Muscle of leg (tissue), 11 donors: ENCODE data around the gene SLC38A11. TPM values are rescaled to one million over a fixed set of nuclear protein-coding genes. Genes with fewer than 3 reads are reported as not detected.

Experiments
- DNase-seq: peaks from one replicate; pipeline ENCODE4 v3.0.0; 2013
- H3K27ac ChIP-seq: one replicate; pipeline ENCODE4 v1.5.1; 2013; ENCODE audit warnings: mild to moderate bottlenecking, low read length, control low read depth
- H3K27me3 ChIP-seq: one replicate; pipeline ENCODE4 v1.6.1; 2013; ENCODE audit warnings: low read length; ENCODE audit not compliant: control insufficient read depth, insufficient read depth
- H3K36me3 ChIP-seq: one replicate; pipeline ENCODE4 v1.6.1; 2013; ENCODE audit warnings: low read length; ENCODE audit not compliant: control insufficient read depth, insufficient read depth
- H3K4me1 ChIP-seq: one replicate; pipeline ENCODE4 v1.6.1; 2013; ENCODE audit warnings: low read length; ENCODE audit not compliant: control insufficient read depth, insufficient read depth
- H3K4me3 ChIP-seq: one replicate; pipeline ENCODE4 v1.5.1; 2013; ENCODE audit warnings: low read length, control low read depth
- H3K9me3 ChIP-seq: replicated peaks from 2 replicates; pipeline ENCODE4 v1.6.1; 2013; ENCODE audit warnings: low read depth, low read length; ENCODE audit not compliant: control insufficient read depth
- WGBS: methylation state at CpG from one replicate; pipeline ENCODE4 v1.1.5; 2013; ENCODE audit warnings: missing lambda C conversion rate; ENCODE audit not compliant: insufficient coverage; 5-methylcytosine and 5-hydroxymethylcytosine counted together
- polyA plus RNA-seq, 8 donors: library from polyadenylated mRNA; unstranded; fragments of 120-200 nt; gene quantifications; one replicate each; pipeline versions ENCODE4 v1.2.1 to v1.2.3, GENCODE V29; 2013; ENCODE audit warnings: inconsistent platforms in 1 of 8, low replicate concordance in 1 of 8; ENCODE audit not compliant: insufficient read length in 8 of 8, insufficient read depth in 1 of 8
- total RNA-seq: library from RNA; stranded (reverse); fragments of 120-200 nt; gene quantifications from one replicate; pipeline ENCODE4 v1.2.4, GENCODE V29; 2013

Gene SLC38A11
- total and polyA plus RNA-seq, 9 donors: 0.28 to 0.97 (median 0.34) TPM

DNA sequence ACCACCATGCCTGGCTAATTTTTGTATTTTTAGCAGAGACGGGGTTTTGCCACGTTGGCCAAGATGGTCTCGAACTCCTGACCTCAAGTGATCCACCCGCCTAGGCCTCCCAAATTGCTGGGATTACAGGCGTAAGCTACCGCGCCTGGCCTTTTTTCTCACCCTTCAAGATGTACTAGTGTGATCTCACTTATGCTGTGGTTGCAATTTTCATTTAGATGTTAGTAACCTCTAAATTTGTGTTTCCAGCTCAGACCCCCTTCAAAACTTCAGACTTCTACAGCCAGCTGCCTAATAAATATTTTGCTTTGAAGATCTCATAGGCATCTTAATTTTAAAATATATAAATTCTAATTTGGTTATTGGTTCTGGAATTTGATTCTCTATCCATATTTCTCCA is 8.0 kb downstream of the SLC38A11 start:
- Histone ChIP-seq H3K27me3 (no peaks in the 10 kb centered on the region), H3K4me3 (no peak overlapping the region), H3K27ac (no peak overlapping the region), H3K9me3 (no peaks in the 10 kb centered on the region), H3K4me1 (no peaks in the 10 kb centered on the region), H3K36me3 (no peaks in the 10 kb centered on the region)
- WGBS: 100% methylated on average over 4 of the region's 7 CpGs
- no peak for DNase-seq

DNA sequence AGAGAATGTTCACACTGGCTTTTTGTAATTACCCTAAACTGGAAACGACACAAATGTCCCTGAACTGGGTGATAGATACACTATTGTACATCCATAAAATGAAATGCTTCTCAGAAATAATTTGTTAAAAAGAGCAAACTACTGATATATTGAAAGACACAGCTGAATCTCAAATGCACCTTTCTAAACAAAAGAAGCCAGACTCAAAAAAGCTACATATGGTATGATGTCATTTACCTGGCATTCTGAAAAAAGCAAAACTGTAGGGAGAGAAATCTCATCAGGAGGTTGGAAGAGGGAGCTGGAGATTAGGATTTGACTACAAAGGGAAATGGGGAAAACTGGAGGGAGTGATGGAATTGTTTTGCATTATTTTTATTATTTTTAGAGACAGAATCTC is 12.0 kb downstream of the SLC38A11 start:
- H3K27ac ChIP-seq: no peak overlapping the region
- H3K4me1 ChIP-seq: no peaks in the 10 kb centered on the region
- H3K9me3 ChIP-seq: no peaks in the 10 kb centered on the region
- no CpG with 5 or more reads among the region's 1 CpG for WGBS
- no peak for DNase-seq
- no peaks in the 10 kb centered on the region for H3K27me3 ChIP-seq
- no peak overlapping the region for H3K4me3 ChIP-seq
- no peaks in the 10 kb centered on the region for H3K36me3 ChIP-seq

- Histone ChIP-seq H3K27ac (no peak overlapping the region), H3K9me3 (no peaks in the 10 kb centered on the region), H3K36me3 (no peaks in the 10 kb centered on the region), H3K27me3 (no peaks in the 10 kb centered on the region), H3K4me1 (no peaks in the 10 kb centered on the region), H3K4me3 (no peak overlapping the region)
- no CpG with 5 or more reads among the region's 3 CpGs for WGBS
- DNase-seq: no peak
Measured at GRCh38 chr2:164937864-164938401, 17.4 kb downstream of the SLC38A11 start.

GRCh38 chr2:164935118-164936101 is 19.9 kb downstream of the SLC38A11 start:
- Histone ChIP-seq H3K4me3 (no peak overlapping the region), H3K9me3 (no peaks in the 10 kb centered on the region), H3K27ac (no peak overlapping the region), H3K36me3 (no peaks in the 10 kb centered on the region), H3K27me3 (no peaks in the 10 kb centered on the region), H3K4me1 (no peaks in the 10 kb centered on the region)
- no peak for DNase-seq
- no CpG with 5 or more reads among the region's 5 CpGs for WGBS

- DNase-seq: no peak
- no peaks in the 10 kb centered on the region for H3K36me3 ChIP-seq
- no CpG with 5 or more reads among the region's 5 CpGs for WGBS
- H3K4me1 ChIP-seq: no peaks in the 10 kb centered on the region
- H3K9me3 ChIP-seq: no peaks in the 10 kb centered on the region
- no peak overlapping the region for H3K4me3 ChIP-seq
- H3K27me3 ChIP-seq: no peaks in the 10 kb centered on the region
- H3K27ac ChIP-seq: no peak overlapping the region
Measured at GRCh38 chr2:164934401-164935117, 20.8 kb downstream of the SLC38A11 start.

- DNase-seq: no peak
- no peak overlapping the region for H3K4me3 ChIP-seq
- H3K36me3 ChIP-seq: no peaks in the 10 kb centered on the region
- H3K27me3 ChIP-seq: no peaks in the 10 kb centered on the region
- H3K4me1 ChIP-seq: no peaks in the 10 kb centered on the region
- no peak overlapping the region for H3K27ac ChIP-seq
- no CpG with 5 or more reads among the region's 3 CpGs for WGBS
- H3K9me3 ChIP-seq: no peaks in the 10 kb centered on the region
Measured at GRCh38 chr2:164933671-164934189, 21.6 kb downstream of the SLC38A11 start.

- Histone ChIP-seq H3K9me3 (no peaks in the 10 kb centered on the region), H3K27ac (no peak overlapping the region), H3K4me1 (no peaks in the 10 kb centered on the region), H3K27me3 (no peaks in the 10 kb centered on the region), H3K4me3 (no peak overlapping the region), H3K36me3 (no peaks in the 10 kb centered on the region)
- WGBS: no CpG with 5 or more reads among the region's 2 CpGs
- DNase-seq: no peak
Measured at GRCh38 chr2:164932377-164932776, 22.9 kb downstream of the SLC38A11 start.

- Histone ChIP-seq H3K27me3 (no peaks in the 10 kb centered on the region), H3K9me3 (no peaks in the 10 kb centered on the region), H3K4me3 (no peak overlapping the region), H3K27ac (no peak overlapping the region), H3K4me1 (no peaks in the 10 kb centered on the region), H3K36me3 (no peaks in the 10 kb centered on the region)
- DNase-seq: no peak
Measured at GRCh38 chr2:164928101-164928673, 27.1 kb downstream of the SLC38A11 start.

DNA sequence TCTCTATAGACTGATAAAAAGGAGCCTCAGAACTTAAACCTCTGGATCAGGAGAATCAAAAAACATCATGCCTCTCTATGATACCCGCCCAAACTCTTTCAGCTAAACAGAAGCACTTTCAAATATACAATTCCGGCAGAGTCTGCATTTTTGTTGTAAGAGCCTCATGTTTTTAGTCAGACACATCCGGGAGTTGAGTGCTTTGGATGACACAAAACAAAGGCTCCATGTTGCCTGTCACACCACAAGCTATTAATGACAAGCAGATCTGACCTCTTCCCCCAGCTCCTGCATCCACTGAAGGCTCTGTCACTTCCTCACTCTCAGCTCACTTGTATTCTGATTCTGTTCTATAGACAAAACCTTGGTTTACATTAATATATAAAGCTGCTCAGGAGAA is 33.2 kb downstream of the SLC38A11 start:
- Histone ChIP-seq H3K36me3 (no peaks in the 10 kb centered on the region), H3K4me1 (no peaks in the 10 kb centered on the region), H3K27me3 (no peaks in the 10 kb centered on the region), H3K4me3 (no peak overlapping the region), H3K9me3 (no peaks in the 10 kb centered on the region), H3K27ac (no peak overlapping the region)
- DNase-seq: no peak
- WGBS: 8% methylated on average over 2 of the region's 3 CpGs

DNA sequence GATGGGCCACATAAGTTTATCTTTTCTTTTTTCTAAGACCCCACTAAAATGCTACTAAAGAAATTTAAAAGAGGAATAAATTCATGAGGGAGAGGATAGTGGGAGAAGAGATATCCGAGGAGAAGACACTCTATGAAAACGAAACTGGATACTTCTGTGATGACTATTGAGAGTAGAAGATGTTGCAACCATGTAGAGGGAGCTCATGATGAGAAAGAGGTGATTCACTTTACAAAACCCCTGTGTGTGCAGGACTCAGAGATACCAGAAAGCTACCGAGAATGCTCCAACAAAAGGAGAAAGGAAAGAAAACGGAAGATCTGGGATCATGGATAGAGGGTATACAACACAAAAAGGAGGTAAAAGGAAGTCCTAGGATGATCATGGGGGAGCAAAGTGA is 34.9 kb downstream of the SLC38A11 start:
- H3K9me3 ChIP-seq: no peaks in the 10 kb centered on the region
- no peak for DNase-seq
- H3K27me3 ChIP-seq: no peaks in the 10 kb centered on the region
- H3K36me3 ChIP-seq: no peaks in the 10 kb centered on the region
- no peak overlapping the region for H3K4me3 ChIP-seq
- H3K27ac ChIP-seq: no peak overlapping the region
- WGBS: 89% methylated on average over 2 of the region's 4 CpGs
- no peaks in the 10 kb centered on the region for H3K4me1 ChIP-seq
